ENCODE data around the gene HDAC4. TPM values are rescaled to one million over a fixed set of nuclear protein-coding genes. Genes with fewer than 3 reads are reported as not detected.

The HDAC4 gene
- total and polyA plus RNA-seq, 2 donors (not counting 1 experiment from before 2014, with no cell fraction given) = 13.5 to 46.0 TPM

GRCh38 chr2:239179851-239180371, 220.9 kb downstream of the HDAC4 start:
- H3K9me3 ChIP-seq (ENCODE audit: control extremely low read depth in 1 of 3, control insufficient read depth in 2 of 3, insufficient read depth in 1 of 3, low read length in 2 of 3) = peaks cover 0 to 40% (median 4%) of the 10 kb centered on the region in 3 donors
- H3K4me1 ChIP-seq (ENCODE audit: control insufficient read depth in 2 of 2, insufficient read depth in 2 of 2, low read length in 2 of 2) = no peaks in the 10 kb centered on the region
- no peak overlapping the region for H2AFZ ChIP-seq (ENCODE audit: insufficient read depth, low read depth, low read length, poor library complexity, severe bottlenecking)
- Mint-ChIP-seq H3K9me3 (ENCODE audit: insufficient read depth) (peaks cover 7% of the 10 kb centered on the region), H3K27me3 (no peaks in the 10 kb centered on the region), H3K4me3 (no peak overlapping the region), H3K4me1 (no peaks in the 10 kb centered on the region), H3K27ac (no peak overlapping the region)
- H4K20me1 ChIP-seq (ENCODE audit: control insufficient read depth, insufficient read depth, low read length, poor library complexity, severe bottlenecking) = no peaks in the 10 kb centered on the region
- H3K4me3 ChIP-seq (ENCODE audit: control extremely low read depth in 1 of 5, extremely low read depth in 1 of 5, insufficient read depth in 1 of 5, low read depth in 2 of 5, low read length in 4 of 5) = no peak overlapping the region
- ChIA-PET CTCF (no interaction called here), POLR2A (no interaction called here)
- no peak overlapping the region for H3K9ac ChIP-seq (ENCODE audit: low read length)
- H3K4me2 ChIP-seq (replicated peaks; ENCODE audit: low read depth, low read length, poor library complexity, severe bottlenecking) = no peak overlapping the region
- 97% methylated on average over 22 of the region's 22 CpGs for WGBS (ENCODE audit: insufficient coverage)
- intact Hi-C loops (cut with micrococcal nuclease) = no loop called here
- no peak overlapping the region for H3K27ac ChIP-seq (ENCODE audit: low read length in 2 of 2)
- H3K27me3 ChIP-seq (replicated peaks in 1 of 4; ENCODE audit: control extremely low read depth in 1 of 4, control insufficient read depth in 3 of 4, insufficient read depth in 4 of 4, low read length in 3 of 4) = no peaks in the 10 kb centered on the region
- H3K79me2 ChIP-seq (ENCODE audit: control insufficient read depth, insufficient read depth, low read length) = no peaks in the 10 kb centered on the region
- H3K36me3 ChIP-seq (replicated peaks in 1 of 2; ENCODE audit: control extremely low read depth in 1 of 2, control insufficient read depth in 1 of 2, extremely low read depth in 1 of 2, insufficient read depth in 2 of 2, low read length in 1 of 2) = peaks cover 0 to 5% of the 10 kb centered on the region in 2 experiments
- no peak for DNase-seq
- ATAC-seq (ENCODE audit: low read depth) = no peak
- TF ChIP-seq, protein P1, sequence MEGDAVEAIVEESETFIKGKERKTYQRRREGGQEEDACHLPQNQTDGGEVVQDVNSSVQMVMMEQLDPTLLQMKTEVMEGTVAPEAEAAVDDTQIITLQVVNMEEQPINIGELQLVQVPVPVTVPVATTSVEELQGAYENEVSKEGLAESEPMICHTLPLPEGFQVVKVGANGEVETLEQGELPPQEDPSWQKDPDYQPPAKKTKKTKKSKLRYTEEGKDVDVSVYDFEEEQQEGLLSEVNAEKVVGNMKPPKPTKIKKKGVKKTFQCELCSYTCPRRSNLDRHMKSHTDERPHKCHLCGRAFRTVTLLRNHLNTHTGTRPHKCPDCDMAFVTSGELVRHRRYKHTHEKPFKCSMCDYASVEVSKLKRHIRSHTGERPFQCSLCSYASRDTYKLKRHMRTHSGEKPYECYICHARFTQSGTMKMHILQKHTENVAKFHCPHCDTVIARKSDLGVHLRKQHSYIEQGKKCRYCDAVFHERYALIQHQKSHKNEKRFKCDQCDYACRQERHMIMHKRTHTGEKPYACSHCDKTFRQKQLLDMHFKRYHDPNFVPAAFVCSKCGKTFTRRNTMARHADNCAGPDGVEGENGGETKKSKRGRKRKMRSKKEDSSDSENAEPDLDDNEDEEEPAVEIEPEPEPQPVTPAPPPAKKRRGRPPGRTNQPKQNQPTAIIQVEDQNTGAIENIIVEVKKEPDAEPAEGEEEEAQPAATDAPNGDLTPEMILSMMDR (IDR thresholded peaks at IDR 0.05) = no peak
- no peak for TF ChIP-seq EZH2 (IDR thresholded peaks at IDR 0.05; ENCODE audit: borderline replicate concordance, insufficient read depth, low read depth, low read length, poor library complexity, severe bottlenecking)

- H2AFZ ChIP-seq (ENCODE audit: insufficient read depth, low read depth, low read length, poor library complexity, severe bottlenecking) = no peak overlapping the region
- no peaks in the 10 kb centered on the region for H4K20me1 ChIP-seq (ENCODE audit: control insufficient read depth, insufficient read depth, low read length, poor library complexity, severe bottlenecking)
- H3K4me1 ChIP-seq (ENCODE audit: control insufficient read depth in 2 of 2, insufficient read depth in 2 of 2, low read length in 2 of 2) = no peaks in the 10 kb centered on the region
- no peak overlapping the region for H3K9ac ChIP-seq (ENCODE audit: low read length)
- DNase-seq = no peak
- H3K27ac ChIP-seq (ENCODE audit: low read length in 2 of 2) = no peak overlapping the region
- TF ChIP-seq EZH2 (IDR thresholded peaks at IDR 0.05; ENCODE audit: borderline replicate concordance, insufficient read depth, low read depth, low read length, poor library complexity, severe bottlenecking) = no peak
- TF ChIP-seq, protein P1 (IDR thresholded peaks at IDR 0.05) = no peak
- H3K4me3 Mint-ChIP-seq = no peak overlapping the region
- H3K4me3 ChIP-seq (ENCODE audit: control extremely low read depth in 1 of 5, extremely low read depth in 1 of 5, insufficient read depth in 1 of 5, low read depth in 2 of 5, low read length in 4 of 5) = no peak overlapping the region
- H3K4me2 ChIP-seq (replicated peaks; ENCODE audit: low read depth, low read length, poor library complexity, severe bottlenecking) = no peak overlapping the region
- no peaks in the 10 kb centered on the region for H3K27me3 ChIP-seq (replicated peaks in 1 of 4; ENCODE audit: control extremely low read depth in 1 of 4, control insufficient read depth in 3 of 4, insufficient read depth in 4 of 4, low read length in 3 of 4)
- H3K27me3 Mint-ChIP-seq = no peaks in the 10 kb centered on the region
- intact Hi-C loops (cut with micrococcal nuclease) = no loop called here
- CTCF ChIA-PET = no interaction called here
- H3K9me3 ChIP-seq (ENCODE audit: control extremely low read depth in 1 of 3, control insufficient read depth in 2 of 3, insufficient read depth in 1 of 3, low read length in 2 of 3) = peaks cover 0 to 40% (median 9%) of the 10 kb centered on the region in 3 donors
- H3K4me1 Mint-ChIP-seq = no peaks in the 10 kb centered on the region
- peaks cover 0 to 9% of the 10 kb centered on the region in 2 experiments for H3K36me3 ChIP-seq (replicated peaks in 1 of 2; ENCODE audit: control extremely low read depth in 1 of 2, control insufficient read depth in 1 of 2, extremely low read depth in 1 of 2, insufficient read depth in 2 of 2, low read length in 1 of 2)
- no peak for ATAC-seq (ENCODE audit: low read depth)
- peaks cover 11% of the 10 kb centered on the region for H3K9me3 Mint-ChIP-seq (ENCODE audit: insufficient read depth)
- POLR2A ChIA-PET = no interaction called here
- WGBS (ENCODE audit: insufficient coverage) = over 99% methylated on average over 19 of the region's 26 CpGs
- H3K27ac Mint-ChIP-seq = no peak overlapping the region
- H3K79me2 ChIP-seq (ENCODE audit: control insufficient read depth, insufficient read depth, low read length) = no peaks in the 10 kb centered on the region
Observed at GRCh38 chr2:239178954-239179353, 221.9 kb downstream of the HDAC4 start.
